Adrenal gland (tissue), 5 donors: ENCODE measurements around the gene TP53.

ENCODE experiments used
- POLR2A ChIP-seq, 2 donors: fragments of 450-650 bp; IDR thresholded peaks; one replicate each; pipeline ENCODE4 v1.6.1; 2017; ENCODE audit warnings: antibody characterized with exemption in 2 of 2, mild to moderate bottlenecking in 2 of 2, moderate library complexity in 1 of 2
- TF ChIP-seq, protein P1 (sequence below), 6 experiments: fragments of 450-650 bp in 4 of 6; fragments of 200-600 bp in 2 of 6; sonication (generic) in 1 of 6; IDR thresholded peaks; 1 replicate in 5 of 6; 2 replicates in 1 of 6; pipeline versions ENCODE4 v1.5.1 to v1.8.0; 2016 to 2021; ENCODE audit warnings: antibody characterized with exemption in 6 of 6, mild to moderate bottlenecking in 2 of 6, moderate library complexity in 1 of 6
- donor health status: DM: no; HTN: no; CAD: no.

GRCh38 chr17:7655541-7655840 is 31.8 kb downstream of the TP53 start:
- TF ChIP-seq POLR2A (IDR thresholded peaks at IDR 0.05): no peak
- TF ChIP-seq, protein P1, sequence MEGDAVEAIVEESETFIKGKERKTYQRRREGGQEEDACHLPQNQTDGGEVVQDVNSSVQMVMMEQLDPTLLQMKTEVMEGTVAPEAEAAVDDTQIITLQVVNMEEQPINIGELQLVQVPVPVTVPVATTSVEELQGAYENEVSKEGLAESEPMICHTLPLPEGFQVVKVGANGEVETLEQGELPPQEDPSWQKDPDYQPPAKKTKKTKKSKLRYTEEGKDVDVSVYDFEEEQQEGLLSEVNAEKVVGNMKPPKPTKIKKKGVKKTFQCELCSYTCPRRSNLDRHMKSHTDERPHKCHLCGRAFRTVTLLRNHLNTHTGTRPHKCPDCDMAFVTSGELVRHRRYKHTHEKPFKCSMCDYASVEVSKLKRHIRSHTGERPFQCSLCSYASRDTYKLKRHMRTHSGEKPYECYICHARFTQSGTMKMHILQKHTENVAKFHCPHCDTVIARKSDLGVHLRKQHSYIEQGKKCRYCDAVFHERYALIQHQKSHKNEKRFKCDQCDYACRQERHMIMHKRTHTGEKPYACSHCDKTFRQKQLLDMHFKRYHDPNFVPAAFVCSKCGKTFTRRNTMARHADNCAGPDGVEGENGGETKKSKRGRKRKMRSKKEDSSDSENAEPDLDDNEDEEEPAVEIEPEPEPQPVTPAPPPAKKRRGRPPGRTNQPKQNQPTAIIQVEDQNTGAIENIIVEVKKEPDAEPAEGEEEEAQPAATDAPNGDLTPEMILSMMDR (IDR thresholded peaks at IDR 0.05): no peak
